GM19438 (cell line): Measurements from ENCODE around the gene CD68.
"Not testable (repeated sequence)": the region's sequence is repeated elsewhere in the genome, so short reads cannot be mapped to it uniquely, and the experiment has no call there.

ENCODE experiments used
- ATAC-seq: cut with Tn5 transposase; IDR thresholded peaks from one replicate; pipeline ENCODE4 v1.9.1; 2021; ENCODE audit warnings: low read depth; ENCODE audit not compliant: unreplicated experiment

The CD68 gene

DNA sequence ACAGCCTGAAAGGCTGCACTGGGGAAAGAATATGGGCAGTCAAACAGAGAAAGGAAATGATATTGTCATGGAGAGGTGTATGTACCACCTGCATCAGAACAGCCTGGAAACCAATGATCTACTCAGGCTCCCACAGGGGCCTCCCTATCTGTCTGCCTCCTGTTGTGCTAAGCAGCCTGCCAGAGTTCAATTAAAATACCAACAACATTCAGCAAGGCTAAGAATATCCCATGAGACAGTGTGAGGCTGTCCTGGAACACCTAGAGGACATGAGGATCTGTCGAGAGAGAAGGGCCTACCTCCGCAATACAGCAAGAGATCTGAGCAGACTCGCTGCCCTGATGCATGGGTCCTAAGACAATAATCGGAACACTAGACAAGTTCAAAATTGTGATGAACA, 26.8 kb downstream of the CD68 start:
- ATAC-seq = no peak

DNA sequence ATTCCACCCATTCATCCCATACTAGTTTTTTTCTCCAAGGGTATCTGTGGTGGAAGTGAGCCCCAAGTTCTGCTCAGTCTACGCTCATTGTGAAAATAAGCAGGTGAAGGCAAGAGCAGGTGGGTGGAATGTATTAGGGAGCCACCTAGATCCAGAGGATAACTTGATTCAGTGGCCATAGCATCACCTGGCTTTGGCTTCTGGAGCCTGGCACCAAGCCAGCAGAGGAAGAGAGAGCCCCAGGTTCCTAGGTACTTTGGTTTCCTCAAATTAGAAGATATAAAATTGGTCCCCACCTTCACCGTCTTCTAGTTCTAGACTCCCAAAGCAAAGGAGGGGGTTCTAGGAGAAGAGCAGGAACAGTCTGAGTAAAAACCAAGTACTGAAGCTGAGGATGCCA, 31.2 kb downstream of the CD68 start:
- ATAC-seq = no peak

DNA sequence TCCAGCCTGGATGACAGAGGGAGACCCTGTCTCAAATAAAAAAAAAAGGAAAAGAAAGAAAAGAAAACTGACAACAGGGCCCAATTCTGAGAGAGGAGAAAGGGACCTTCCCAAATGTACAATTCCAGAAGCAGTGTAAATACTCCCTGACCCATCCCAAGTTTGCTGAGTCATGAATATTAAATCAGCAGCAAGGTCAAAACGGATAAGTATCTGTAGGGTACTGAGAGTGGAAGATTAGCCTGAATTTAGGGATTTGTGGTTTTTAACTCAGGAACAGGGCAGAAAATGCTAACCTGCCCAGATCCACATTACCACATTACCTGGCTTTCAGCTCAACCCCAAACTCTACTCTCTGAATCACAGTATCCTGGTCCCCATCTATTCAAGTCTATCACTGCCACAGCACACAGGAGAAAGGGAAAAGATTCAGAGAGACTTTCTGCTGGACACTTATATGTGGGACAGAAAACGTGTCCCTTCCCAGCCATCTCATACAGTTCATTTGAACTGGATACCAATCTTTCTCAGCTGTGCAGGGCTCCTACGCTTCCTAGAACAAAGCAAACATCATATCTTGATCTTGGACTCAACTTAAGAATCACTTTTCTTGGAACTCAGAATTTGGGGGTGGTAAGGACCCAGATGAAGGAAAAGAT, 32.3 kb downstream of the CD68 start:
- ATAC-seq = no peak

DNA sequence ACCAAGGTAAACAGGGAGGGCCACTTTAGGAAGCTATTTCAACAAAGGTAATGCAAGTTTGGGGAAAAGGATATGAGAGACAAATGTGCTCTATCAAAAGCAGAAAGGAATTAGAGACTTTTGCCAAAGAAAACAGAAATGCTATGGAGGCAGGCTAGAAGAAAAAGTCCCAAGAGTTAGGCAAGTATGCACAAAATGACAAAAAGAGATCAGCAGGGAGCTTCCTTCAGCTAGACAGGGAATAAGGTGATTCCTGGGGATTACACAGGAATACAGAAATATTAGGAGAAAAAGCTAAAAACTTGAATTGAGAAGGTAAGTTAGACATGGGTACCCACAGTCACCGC, 32.8 kb downstream of the CD68 start:
- no peak for ATAC-seq

DNA sequence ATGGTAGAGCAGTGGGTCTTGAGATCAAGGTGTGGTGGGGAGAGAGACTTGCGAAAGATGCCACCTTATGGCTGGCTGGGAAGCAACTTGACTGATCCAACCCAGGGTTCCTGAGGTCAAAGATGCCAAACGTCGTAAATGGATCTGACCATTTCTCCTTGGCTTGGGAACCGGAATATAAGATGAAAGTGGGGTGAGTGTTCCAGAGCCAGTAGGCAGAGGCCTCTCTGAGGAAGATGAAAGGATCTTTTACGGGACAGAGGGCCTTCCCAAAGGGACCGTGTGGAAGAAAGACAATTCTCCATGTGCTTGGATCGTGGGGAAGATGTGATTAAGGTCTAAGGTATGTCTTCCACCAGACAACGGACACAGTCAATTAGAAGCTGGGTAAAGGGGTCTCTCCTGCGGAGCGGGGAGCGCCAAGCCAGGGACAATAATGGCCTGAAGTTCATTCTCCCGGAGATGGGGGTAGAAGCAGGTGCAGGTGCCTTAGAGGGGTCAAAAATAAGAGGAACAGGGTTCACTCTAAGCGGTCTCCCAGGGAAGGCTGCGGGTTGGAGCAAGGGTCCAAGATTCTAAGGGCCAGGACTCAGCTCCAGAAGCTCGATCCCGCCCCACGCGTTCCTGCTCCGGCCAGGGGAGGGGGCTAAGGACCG, 34.5 kb downstream of the CD68 start:
- no peak for ATAC-seq

- ATAC-seq = peak; percentile 85
Observed at GRCh38 chr17:7614425-7615264, 35.2 kb downstream of the CD68 start, which contains the start of gene FXR2. FXR2 (minus strand) TSS chr17:7614897; CDS start chr17:7614532, 365 bp downstream.

- ATAC-seq = no peak
Observed at GRCh38 chr17:7615265-7615747, 35.9 kb downstream of the CD68 start.

GRCh38 chr17:7618608-7619007, 39.2 kb downstream of the CD68 start:
- no peak for ATAC-seq

DNA sequence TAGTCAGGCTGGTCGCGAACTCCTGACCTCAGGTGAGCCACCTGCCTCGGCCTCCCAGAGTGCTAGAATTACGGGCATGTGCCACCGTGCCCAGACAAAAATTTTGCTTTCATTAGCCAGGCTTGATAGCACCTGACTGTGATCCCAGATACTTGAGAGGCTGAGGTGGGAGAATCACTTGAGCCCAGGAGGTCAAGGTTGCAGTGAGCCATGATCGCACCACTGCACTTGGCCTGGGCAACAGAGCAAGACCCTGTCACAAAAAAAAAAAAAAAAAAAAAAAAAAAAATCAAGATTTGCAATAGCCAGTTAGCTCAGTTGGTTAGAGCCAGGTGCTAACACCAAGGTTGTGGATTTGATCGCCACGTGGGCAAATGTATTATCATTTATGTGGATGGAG, 41.4 kb downstream of the CD68 start:
- ATAC-seq = no peak

- no peak for ATAC-seq
Observed at GRCh38 chr17:7623661-7624060, 44.2 kb downstream of the CD68 start.

DNA sequence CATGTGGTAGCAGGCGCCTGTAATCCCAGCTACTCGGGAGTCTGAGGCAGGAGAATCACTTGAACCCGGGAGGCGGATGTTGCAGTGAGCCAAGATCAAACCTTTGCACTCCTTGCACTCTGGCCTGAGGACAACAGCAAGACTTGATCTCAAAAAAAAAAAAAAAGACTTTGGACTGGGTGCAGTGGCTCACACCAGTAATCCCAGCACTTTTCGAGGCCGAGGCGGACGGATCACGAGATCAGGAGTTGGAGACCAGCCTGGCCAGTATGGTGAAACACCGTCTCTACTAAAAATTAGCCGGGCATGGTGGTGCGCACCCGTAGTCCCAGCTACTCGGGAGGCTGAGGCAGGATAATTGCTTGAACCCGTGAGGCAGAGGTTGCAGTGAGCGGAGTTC, 46.3 kb downstream of the CD68 start:
- ATAC-seq = not testable (repeated sequence)

DNA sequence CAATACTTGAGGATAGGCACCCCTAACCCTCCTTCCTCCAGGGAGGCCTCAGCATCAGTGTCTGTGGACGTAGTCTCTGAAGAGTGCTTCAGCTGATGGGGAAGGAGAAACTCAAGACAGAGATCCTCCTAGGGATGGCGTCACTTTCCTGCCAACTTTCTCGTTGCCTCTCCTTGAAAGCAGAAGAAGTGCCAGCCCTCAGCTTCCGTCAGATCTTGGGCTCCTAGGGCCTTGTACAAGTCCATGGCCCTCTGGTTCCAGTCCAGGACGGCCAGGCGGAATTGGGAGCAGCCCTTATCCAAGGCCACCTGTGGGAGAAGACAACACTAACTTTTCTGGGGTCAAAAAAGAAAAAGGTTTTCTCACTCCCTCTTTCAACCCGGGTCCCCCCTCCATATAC, 46.9 kb downstream of the CD68 start:
- no peak for ATAC-seq

- no peak for ATAC-seq
Observed at GRCh38 chr17:7626956-7627249, 47.5 kb downstream of the CD68 start.

DNA sequence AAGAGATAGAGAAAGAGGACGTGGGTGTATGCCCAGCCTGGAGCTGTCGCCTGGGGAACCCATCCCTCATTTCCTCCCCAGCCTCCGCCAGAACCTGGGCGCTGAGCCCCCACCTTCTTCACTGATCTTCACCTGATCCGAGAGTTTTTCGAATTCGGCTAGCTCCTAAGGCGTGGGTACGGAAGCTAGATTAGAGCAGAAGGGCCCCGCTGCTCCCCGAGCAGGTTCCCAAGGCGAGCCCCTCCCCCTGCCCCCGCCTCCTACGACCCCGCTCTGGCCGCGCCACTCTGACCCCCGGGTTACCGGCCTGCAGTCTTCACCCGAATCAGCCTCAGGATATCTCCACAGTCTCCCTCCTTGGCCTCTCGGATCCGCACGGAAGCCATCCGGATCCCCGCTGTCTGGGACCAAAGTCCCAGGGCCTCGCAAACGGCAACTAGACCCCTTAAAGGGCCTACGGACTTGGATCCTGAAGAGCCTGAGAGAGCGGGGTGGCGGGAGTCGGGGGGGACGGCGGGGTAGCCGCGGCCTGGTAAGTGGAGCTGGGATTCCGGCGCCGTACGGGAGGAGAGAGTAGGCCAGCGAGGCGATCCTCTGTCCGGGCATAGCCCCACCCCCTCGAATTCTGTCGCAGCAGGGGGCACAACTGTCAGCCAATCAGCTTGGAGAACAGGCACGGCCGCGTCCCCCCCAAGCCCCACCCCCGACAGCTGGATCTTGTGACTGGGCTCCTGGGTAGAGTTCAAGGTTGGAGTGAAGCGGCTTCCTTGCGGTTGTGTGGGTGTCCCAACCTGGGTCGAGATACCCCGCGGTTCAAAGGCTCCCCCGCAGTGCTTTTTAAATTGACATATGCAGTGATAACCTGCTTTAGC, 48.0 kb downstream of the CD68 start, which contains the start of gene SAT2:
TSS of gene SAT2 (minus strand) at position 572 of the 872 bp plus-strand sequence. CDS start at position 386, 186 bp downstream.
- peak; percentile 84 for ATAC-seq

GRCh38 chr17:7629939-7630571, 50.6 kb downstream of the CD68 start, which contains the start of gene SHBG:
SHBG (plus strand) TSS chr17:7630135; CDS start chr17:7630173, 38 bp downstream.
- no peak for ATAC-seq
